ENCODE measurements around the gene EPHA3. TPM values are rescaled to one million over a fixed set of nuclear protein-coding genes. Genes with fewer than 3 reads are reported as not detected.

Gene EPHA3
- total and polyA plus RNA-seq, 9 of the 15 experiments (the other 6 are each of a cell fraction or from before 2014, with no cell fraction given), result not detected

DNA sequence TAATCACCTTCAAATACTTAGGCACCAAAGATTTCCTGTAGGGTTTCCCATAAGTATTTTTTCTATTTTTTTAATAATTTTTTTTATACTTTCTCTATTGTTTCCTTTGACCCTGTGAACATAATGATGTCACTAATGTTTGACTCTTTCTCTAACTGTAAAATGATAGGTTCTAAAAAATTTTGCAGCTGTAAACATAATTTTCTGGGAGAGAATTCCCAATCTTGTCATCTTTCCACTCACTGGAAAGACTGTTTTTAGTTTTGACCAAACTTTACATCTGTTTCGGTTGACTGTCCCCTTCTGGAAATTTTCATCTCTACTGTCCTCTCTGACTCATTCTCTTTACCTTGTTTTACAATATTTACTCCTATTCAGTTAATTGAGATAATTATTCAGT is 5.5 kb upstream of the EPHA3 start:
- FAIRE-seq, result no peak
- WGBS (ENCODE audit: insufficient coverage, low coverage, missing lambda C conversion rate), result 0% methylated on average over 1 of the region's 1 CpG

GRCh38 chr3:89104499-89104898 is 2.9 kb upstream of the EPHA3 start:
- no peaks in the 10 kb centered on the region for H3K27me3 ChIP-seq (ENCODE audit: control insufficient read depth in 2 of 2, insufficient read depth in 2 of 2, low read length in 2 of 2)
- H4K20me1 ChIP-seq (replicated peaks; ENCODE audit: control insufficient read depth, insufficient read depth, low read length), result no peaks in the 10 kb centered on the region
- H3K4me3 ChIP-seq, result no peak overlapping the region
- no peak overlapping the region for H3K27ac ChIP-seq (ENCODE audit: extremely low read depth, low read depth, low read length)
- ATAC-seq, result no peak
- no peaks in the 10 kb centered on the region for H3K4me1 ChIP-seq (replicated peaks in 1 of 2; ENCODE audit: control insufficient read depth in 2 of 2, insufficient read depth in 2 of 2, low read length in 2 of 2)
- H3K4me2 ChIP-seq (ENCODE audit: insufficient read depth, low read length), result no peak overlapping the region
- ChIA-PET POLR2A (no interaction called here), CTCF (ENCODE audit: low intra/inter-chr PET ratio) (no interaction called here)
- WGBS (ENCODE audit: insufficient coverage, low coverage, missing lambda C conversion rate), result 0% methylated on average over 3 of the region's 3 CpGs
- in situ Hi-C loops (cut with MboI) (no loop called here), intact Hi-C loops (cut with micrococcal nuclease) (no loop called here)
- no peaks in the 10 kb centered on the region for H3K36me3 ChIP-seq (ENCODE audit: control insufficient read depth, insufficient read depth, low read length)
- H3K9ac ChIP-seq (ENCODE audit: insufficient read depth in 1 of 2, low read depth in 2 of 2, low read length in 2 of 2), result no peak overlapping the region
- DNase-seq (ENCODE audit: extremely low read depth in 1 of 4, low spot score in 3 of 4), result no peak
- BruUV-seq (replicated peaks), result no TSS peak
- H3K9me3 ChIP-seq (replicated peaks; ENCODE audit: control insufficient read depth, insufficient read depth, low read depth, low read length), result no peaks in the 10 kb centered on the region
- H3K9me1 ChIP-seq (ENCODE audit: control insufficient read depth, insufficient read depth, low read length), result no peaks in the 10 kb centered on the region
- no peak overlapping the region for H2AFZ ChIP-seq (ENCODE audit: low read depth, low read length)
- no peaks in the 10 kb centered on the region for H3K79me2 ChIP-seq (ENCODE audit: control insufficient read depth, insufficient read depth, low read length)
- FAIRE-seq, result no peak
- TF ChIP-seq ZNF586 (CRISPR knock-in tag; conservative IDR thresholded peaks at IDR 0.05) (no peak), TBP (optimal IDR thresholded peaks at IDR 0.05; ENCODE audit: low read depth, low read length) (no peak), TARDBP (IDR thresholded peaks at IDR 0.05) (no peak), TEAD4 (IDR thresholded peaks at IDR 0.05; ENCODE audit: low read length) (no peak), TEAD4 (CRISPR knock-in tag; IDR thresholded peaks at IDR 0.05; ENCODE audit: borderline replicate concordance) (no peak), SRF (CRISPR knock-in tag; IDR thresholded peaks at IDR 0.05) (no peak)
- TF ChIP-seq, protein P1, sequence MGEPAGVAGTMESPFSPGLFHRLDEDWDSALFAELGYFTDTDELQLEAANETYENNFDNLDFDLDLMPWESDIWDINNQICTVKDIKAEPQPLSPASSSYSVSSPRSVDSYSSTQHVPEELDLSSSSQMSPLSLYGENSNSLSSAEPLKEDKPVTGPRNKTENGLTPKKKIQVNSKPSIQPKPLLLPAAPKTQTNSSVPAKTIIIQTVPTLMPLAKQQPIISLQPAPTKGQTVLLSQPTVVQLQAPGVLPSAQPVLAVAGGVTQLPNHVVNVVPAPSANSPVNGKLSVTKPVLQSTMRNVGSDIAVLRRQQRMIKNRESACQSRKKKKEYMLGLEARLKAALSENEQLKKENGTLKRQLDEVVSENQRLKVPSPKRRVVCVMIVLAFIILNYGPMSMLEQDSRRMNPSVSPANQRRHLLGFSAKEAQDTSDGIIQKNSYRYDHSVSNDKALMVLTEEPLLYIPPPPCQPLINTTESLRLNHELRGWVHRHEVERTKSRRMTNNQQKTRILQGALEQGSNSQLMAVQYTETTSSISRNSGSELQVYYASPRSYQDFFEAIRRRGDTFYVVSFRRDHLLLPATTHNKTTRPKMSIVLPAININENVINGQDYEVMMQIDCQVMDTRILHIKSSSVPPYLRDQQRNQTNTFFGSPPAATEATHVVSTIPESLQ (CRISPR knock-in tag; IDR thresholded peaks at IDR 0.05), result no peak
- TF ChIP-seq, protein P2, sequence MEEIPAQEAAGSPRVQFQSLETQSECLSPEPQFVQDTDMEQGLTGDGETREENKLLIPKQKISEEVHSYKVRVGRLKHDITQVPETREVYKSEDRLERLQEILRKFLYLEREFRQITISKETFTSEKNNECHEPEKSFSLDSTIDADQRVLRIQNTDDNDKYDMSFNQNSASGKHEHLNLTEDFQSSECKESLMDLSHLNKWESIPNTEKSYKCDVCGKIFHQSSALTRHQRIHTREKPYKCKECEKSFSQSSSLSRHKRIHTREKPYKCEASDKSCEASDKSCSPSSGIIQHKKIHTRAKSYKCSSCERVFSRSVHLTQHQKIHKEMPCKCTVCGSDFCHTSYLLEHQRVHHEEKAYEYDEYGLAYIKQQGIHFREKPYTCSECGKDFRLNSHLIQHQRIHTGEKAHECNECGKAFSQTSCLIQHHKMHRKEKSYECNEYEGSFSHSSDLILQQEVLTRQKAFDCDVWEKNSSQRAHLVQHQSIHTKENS (CRISPR knock-in tag; IDR thresholded peaks at IDR 0.05), result no peak
- TF ChIP-seq, protein P3, sequence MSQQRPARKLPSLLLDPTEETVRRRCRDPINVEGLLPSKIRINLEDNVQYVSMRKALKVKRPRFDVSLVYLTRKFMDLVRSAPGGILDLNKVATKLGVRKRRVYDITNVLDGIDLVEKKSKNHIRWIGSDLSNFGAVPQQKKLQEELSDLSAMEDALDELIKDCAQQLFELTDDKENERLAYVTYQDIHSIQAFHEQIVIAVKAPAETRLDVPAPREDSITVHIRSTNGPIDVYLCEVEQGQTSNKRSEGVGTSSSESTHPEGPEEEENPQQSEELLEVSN (IDR thresholded peaks at IDR 0.05; ENCODE audit: borderline replicate concordance in 1 of 2, extremely low read depth in 1 of 2, insufficient read depth in 1 of 2, insufficient read length in 1 of 2, low read depth in 1 of 2, low read length in 1 of 2, poor library complexity in 1 of 2, severe bottlenecking in 1 of 2), result no peak

More for the DNA sequence above, 5.5 kb upstream of the EPHA3 start:
- Histone ChIP-seq H3K9me3 (replicated peaks; ENCODE audit: control insufficient read depth, insufficient read depth, low read depth, low read length) (no peaks in the 10 kb centered on the region), H3K27me3 (ENCODE audit: control insufficient read depth in 2 of 2, insufficient read depth in 2 of 2, low read length in 2 of 2) (no peaks in the 10 kb centered on the region), H3K4me2 (ENCODE audit: insufficient read depth, low read length) (no peak overlapping the region), H2AFZ (ENCODE audit: low read depth, low read length) (no peak overlapping the region), H3K27ac (ENCODE audit: extremely low read depth, low read depth, low read length) (no peak overlapping the region), H3K79me2 (ENCODE audit: control insufficient read depth, insufficient read depth, low read length) (no peaks in the 10 kb centered on the region), H3K4me3 (no peak overlapping the region), H3K4me1 (replicated peaks in 1 of 2; ENCODE audit: control insufficient read depth in 2 of 2, insufficient read depth in 2 of 2, low read length in 2 of 2) (no peaks in the 10 kb centered on the region), H3K9me1 (ENCODE audit: control insufficient read depth, insufficient read depth, low read length) (no peaks in the 10 kb centered on the region), H3K9ac (ENCODE audit: insufficient read depth in 1 of 2, low read depth in 2 of 2, low read length in 2 of 2) (no peak overlapping the region), H3K36me3 (ENCODE audit: control insufficient read depth, insufficient read depth, low read length) (no peaks in the 10 kb centered on the region), H4K20me1 (replicated peaks; ENCODE audit: control insufficient read depth, insufficient read depth, low read length) (no peaks in the 10 kb centered on the region)
- TF ChIP-seq, protein P4, sequence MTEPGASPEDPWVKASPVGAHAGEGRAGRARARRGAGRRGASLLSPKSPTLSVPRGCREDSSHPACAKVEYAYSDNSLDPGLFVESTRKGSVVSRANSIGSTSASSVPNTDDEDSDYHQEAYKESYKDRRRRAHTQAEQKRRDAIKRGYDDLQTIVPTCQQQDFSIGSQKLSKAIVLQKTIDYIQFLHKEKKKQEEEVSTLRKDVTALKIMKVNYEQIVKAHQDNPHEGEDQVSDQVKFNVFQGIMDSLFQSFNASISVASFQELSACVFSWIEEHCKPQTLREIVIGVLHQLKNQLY (CRISPR knock-in tag; conservative IDR thresholded peaks at IDR 0.05), result no peak
- TF ChIP-seq MTA1 (IDR thresholded peaks at IDR 0.05; ENCODE audit: borderline replicate concordance) (no peak), KHSRP (IDR thresholded peaks at IDR 0.05) (no peak), C11orf30 (IDR thresholded peaks at IDR 0.05; ENCODE audit: low read depth) (no peak), TBL1XR1 (IDR thresholded peaks at IDR 0.05; ENCODE audit: low read length in 2 of 2) (no peak)
- intact Hi-C loops (cut with micrococcal nuclease) (no loop called here), in situ Hi-C loops (cut with MboI) (no loop called here)
- BruUV-seq (replicated peaks), result no TSS peak
- CTCF ChIA-PET (ENCODE audit: low intra/inter-chr PET ratio), result no interaction called here
- POLR2A ChIA-PET, result no interaction called here
- ATAC-seq, result no peak
- no peak for DNase-seq (ENCODE audit: extremely low read depth in 1 of 4, low spot score in 3 of 4)

Data from K562 (cell line).